Right forelimb (tissue), 1 donor: ENCODE results near the gene RAB25.

Experiments
- DNase-seq: peaks from one replicate; pipeline ENCODE4 v3.0.0-alpha.2; 2018

RAB25 gene

GRCh38 chr1:156080863-156081179 is 19.9 kb downstream of the RAB25 start:
- no peak for DNase-seq

DNA sequence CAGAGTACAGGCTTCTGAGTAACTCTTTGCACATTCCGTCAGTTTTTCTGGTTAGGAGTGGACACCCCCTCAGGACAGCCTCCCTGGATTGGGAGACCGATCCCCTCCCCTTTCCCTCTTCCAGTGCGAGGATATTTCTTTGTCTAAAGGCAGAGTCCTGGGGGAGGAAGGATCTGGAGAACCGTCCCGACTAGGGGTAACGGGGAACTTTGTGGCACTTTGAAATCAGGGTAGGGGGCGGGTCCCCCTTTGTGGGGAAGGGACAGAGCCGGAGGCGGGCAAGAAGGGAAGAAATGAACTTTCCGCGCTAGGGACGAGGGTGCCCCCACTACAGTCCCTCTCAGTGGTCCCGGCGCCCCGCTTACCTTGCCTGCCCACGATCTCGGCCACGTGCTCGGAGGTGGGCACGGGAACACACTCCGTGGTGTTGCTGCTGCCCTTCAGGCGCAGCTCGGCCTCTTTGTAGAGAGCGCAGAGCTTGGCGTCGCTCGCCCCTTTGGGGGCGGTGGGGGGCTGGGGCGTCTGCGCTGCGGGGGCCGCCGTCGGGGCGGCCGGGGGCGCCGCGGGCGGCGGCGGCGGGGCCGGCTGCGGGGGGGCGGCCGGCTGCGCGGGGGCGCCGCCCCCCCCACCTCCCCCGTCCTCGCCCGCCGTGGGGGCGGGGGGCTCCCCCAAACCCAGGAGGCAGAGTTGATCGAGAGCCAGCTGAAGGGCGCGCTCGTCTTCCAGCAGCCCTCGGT is 20.4 kb downstream of the RAB25 start:
- peak; percentile 59 for DNase-seq

- no peak for DNase-seq
Measured at GRCh38 chr1:156081917-156082308, 21.0 kb downstream of the RAB25 start.

GRCh38 chr1:156082309-156083091 is 21.5 kb downstream of the RAB25 start, which contains the start of gene MEX3A:
TSS of gene MEX3A (minus strand) at chr1:156082465. CDS start at chr1:156081998, 467 bp downstream.
- DNase-seq = peak; percentile 95

DNA sequence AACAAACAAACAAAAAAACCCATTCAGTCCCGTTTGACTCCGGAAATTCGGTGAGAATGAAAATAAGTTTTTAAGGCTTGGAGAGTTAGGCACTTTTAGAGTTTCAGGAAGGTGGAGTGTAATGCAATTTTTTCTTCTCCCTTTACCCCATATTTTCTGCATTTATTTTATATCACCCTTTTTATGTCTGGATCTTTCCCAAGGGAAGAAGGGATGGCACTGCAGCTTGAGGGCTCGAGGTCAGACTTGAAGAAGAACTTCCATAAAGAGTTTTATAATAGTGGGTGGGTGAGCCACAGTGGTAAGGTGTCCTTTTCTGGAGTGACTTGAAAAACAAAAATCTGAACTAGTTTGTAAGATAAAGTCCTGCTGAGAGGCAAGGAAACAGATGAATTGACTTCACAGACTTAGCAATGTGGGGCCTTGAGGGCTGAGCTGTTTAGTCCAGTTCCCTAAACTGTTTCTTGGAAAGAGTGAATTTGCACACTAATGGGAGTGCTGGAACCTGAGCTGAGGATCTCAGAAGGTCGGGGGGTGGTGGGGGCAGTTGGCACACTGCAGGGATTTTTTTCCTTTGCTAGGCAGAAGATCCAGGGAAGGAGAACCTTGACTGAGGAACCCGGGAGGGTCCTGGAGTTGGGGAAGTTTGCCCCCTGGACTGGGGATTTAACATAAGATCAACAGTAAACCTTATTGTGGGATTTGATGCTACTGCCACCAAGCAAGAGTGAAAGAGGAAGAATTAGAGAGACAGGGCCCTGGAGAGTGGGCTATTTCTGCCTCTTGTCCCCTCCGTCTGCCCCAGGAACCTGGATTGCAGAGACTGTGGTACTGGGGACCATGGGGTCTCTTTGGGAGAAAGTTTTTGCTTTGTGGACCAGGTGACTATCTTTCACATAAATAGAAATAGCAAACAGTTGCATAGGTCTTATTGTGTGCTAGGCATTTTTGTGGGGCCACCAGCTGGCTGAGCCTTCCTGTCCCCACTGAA is 23.1 kb downstream of the RAB25 start:
- DNase-seq = no peak

DNA sequence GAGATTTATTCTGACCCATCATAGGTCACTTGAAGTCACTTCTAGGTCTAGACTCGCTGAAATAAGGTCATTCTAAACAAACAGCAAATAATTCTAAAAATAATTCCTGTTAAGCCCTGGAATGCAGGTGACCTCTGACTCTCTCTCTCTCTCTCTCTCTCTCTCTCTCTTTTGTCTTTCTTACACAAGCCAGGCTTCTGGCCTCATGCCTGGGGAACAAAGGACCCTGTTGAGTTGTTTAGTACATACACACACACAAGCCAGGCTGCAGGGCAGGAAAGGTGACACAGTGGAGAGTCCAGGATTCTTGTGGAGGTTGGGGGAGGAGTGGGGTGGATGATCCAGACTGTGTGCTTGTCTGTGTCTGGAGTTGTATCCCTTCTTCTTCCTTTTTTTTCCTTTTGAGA is 25.3 kb downstream of the RAB25 start:
- no peak for DNase-seq

DNA sequence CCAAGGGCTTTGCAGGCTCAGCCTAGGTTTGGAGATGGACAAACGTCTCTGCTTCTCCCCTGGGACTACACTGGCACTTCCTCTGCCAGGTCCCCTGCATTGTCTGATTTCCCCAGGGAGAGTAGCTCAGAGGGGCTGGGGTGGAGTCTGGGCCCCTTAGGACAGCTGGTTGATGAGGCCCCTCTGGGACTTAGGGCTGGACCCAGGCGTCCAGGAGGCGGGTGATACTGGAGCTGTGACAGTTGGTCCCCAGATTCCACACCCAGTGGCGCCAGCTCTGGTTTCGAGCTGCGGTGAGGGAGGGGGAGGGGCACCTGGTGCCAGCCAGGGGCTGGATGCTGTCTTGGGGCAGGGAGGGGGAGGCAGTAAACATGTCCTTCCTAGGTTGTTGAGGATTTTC is 28.7 kb downstream of the RAB25 start:
- no peak for DNase-seq

GRCh38 chr1:156090138-156090839 is 29.3 kb downstream of the RAB25 start:
- DNase-seq = no peak

- peak; percentile 91 for DNase-seq
Measured at GRCh38 chr1:156090840-156091188, 29.9 kb downstream of the RAB25 start.

- no peak for DNase-seq
Measured at GRCh38 chr1:156091610-156092009, 30.6 kb downstream of the RAB25 start.

- DNase-seq = no peak
Measured at GRCh38 chr1:156095906-156096508, 35.0 kb downstream of the RAB25 start.

GRCh38 chr1:156096640-156097391 is 35.9 kb downstream of the RAB25 start:
- DNase-seq = peak; percentile 93

DNA sequence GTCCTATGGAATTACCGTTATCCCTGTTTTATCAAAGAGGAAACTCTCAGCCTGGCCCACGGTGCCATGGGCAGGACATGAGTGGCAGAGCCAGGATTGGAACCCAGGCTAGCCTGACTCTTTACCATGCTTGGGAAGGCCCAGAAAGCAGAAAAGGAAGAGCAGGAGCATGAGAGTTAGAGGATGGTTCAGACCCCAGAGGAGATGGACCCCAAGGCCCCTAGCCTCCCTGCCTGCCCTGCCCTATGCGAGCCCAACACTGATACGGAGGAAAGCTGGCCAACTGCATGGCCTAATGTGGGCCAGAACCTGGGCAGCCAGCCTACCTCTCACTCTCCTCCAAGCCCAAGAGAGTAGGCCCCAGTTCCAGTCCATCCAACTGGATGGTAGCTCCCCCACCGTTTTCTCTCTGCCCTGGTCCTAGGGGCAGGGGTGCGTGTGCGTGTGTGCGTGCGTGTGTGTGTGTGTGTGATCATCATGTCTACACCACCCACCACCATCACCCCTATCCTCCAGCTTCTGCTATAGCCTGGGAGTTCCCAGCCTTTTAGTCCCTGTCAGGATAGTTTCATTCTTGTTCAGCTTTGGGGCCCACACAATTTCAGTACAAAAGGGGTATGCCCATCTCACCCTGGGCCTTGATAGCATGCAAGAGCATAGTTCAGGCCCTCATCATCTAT is 36.7 kb downstream of the RAB25 start:
- DNase-seq = no peak

- DNase-seq = no peak
Measured at GRCh38 chr1:156098784-156099183, 37.8 kb downstream of the RAB25 start.

- no peak for DNase-seq
Measured at GRCh38 chr1:156099282-156099681, 38.3 kb downstream of the RAB25 start.

DNA sequence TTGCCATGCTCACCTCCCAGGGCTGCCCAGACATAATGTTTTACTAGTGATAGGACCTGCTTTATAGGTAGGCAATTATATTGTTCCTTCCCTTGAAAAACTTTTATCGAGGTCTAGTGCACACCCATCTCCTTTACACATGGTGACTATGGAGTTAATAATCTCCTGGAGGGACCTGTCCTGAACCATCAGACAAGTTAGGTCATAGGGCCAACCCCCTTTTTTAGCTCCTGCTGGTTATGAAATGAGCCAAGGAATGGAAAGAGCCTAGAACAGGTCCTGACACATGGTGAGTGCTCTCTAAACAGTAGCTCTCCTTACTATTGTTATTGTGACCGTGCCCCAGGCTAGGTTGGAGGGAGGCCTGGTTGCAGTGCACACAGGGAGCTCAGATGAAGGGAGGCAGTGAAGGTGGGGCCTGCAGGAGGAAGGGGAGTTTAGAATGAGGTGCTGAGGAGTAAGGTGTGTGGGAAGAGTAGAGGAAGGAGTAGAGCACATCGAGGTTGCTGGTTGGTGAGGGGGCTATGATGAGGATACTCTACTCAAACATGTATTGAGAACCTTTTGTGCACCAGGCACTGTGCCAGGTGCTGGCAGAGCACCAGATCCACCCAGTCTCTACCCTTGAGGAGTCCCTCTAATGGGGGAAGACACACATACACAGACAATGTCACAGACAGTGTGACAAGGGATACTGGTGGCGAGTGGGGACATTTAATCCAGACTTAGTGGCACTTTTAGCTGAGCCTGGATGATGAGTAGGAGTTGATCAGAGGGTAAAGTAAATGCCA is 39.4 kb downstream of the RAB25 start:
- no peak for DNase-seq

GRCh38 chr1:156101880-156102279 is 40.9 kb downstream of the RAB25 start:
- DNase-seq = no peak

- peak; percentile 70 for DNase-seq
Measured at GRCh38 chr1:156102633-156103511, 41.9 kb downstream of the RAB25 start.

GRCh38 chr1:156103521-156103947 is 42.6 kb downstream of the RAB25 start:
- DNase-seq = peak; percentile 83
